Measurements from ENCODE around the gene USF3.
A peak's percentile ranks its signal among the peaks of the same experiment; 100 is the strongest.

The USF3 gene

DNA sequence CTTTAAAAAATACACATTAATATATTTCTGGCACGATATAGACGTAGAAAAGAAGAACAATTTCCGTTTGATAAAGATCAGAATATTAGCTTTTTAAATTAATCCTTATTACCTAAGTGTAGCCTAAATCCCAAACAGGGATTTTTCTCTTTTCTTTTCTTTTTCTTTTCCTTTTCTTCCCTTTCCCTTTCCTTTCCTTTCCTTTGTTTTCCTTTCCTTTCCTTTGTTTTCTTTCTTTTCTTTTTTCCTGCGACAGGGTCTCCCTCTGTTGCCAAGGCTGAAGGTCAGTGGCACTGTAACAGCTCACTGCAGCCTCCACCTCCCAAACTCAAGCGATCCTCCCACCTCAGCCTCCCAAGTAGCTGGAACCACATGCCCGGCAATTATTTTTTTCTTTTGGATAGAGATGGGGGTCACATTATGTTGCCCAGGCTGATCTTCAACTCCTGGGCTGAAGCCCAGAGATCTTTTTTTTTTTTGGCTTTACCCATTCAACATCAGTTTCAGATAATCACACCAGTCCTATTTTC lies 1.8 kb upstream of the USF3 start:
- no peak for DNase-seq

GRCh38 chr3:113697500-113698090 lies 1.2 kb upstream of the USF3 start:
- DNase-seq = no peak

GRCh38 chr3:113696658-113697499 lies 437 bp upstream of the USF3 start:
- DNase-seq = peak; percentile 97

DNA sequence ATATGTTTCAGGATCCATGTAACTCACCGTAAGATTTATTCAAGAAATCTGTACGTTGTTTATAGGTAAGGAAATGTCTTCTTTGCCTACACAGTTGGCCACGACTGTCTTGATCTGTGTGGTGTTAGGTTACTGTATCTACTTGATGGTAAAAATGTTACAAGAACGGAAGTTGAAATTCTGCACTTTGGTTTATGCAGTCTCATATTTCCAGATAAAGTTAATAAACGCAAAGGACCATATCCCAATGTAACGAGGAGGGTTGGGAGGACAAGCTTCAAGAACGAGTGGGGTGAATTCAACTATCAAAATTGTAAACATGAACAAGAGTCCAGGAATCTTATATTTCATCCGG lies 1.0 kb downstream of the USF3 start:
- DNase-seq = no peak

GRCh38 chr3:113690482-113690881 lies 6.0 kb downstream of the USF3 start:
- no peak for DNase-seq

- no peak for DNase-seq
These were observed 10.3 kb downstream of the USF3 start for GRCh38 chr3:113685956-113686721.

- DNase-seq = no peak
These were observed 11.3 kb downstream of the USF3 start for GRCh38 chr3:113685124-113685523.

GRCh38 chr3:113684271-113684819 lies 12.1 kb downstream of the USF3 start:
- no peak for DNase-seq

- no peak for DNase-seq
These were observed 17.7 kb downstream of the USF3 start for GRCh38 chr3:113678773-113679172.

- no peak for DNase-seq
These were observed 18.7 kb downstream of the USF3 start for GRCh38 chr3:113677737-113678136.

- DNase-seq = no peak
These were observed 20.2 kb downstream of the USF3 start for GRCh38 chr3:113676261-113676660.

- no peak for DNase-seq
These were observed 22.8 kb downstream of the USF3 start for GRCh38 chr3:113673593-113673992.

DNA sequence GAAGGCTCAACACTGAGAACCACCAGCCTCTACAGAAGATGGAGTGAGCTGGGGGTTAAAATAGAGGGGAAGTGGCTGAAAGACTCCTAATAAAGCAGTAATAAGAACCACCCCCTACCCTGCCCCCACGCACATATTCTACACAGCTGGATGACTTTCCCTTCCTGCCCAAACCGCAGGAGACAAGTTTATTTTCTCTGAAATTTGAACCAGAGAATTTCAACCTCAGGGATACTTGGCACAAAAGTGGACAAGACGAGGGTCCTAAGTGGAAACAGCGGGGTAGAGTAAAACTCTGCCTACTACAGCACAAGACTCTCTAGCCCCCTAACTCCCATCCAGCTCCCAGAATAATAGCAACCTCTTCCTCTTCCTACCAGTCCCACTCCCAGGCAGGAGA lies 28.4 kb downstream of the USF3 start:
- DNase-seq = no peak

DNA sequence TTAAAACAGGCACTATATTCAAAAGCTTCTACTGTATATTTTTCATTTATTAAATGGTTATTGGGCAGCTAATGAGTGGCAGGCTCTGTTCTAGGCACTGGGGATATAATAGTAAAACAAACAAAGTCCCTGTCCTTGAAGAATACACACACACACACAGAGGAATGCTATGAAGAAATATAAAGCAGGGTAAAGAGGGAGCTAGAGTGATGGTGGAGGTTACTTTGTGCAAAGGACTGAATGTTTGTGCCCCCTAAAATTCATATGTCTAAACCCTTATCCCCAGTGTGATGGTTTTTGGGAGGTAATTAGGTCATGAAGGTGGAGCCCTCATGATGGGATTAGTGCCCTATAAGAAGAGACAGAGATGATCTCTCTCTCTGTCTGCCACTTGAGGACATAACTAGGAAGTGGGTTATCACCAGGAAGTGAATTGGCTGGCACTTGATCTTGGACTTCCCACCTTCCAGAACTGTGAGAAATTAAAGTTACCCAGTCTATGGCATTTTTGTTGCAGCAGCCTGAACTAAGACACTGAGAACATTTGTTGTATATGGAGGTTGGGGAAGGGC lies 31.8 kb downstream of the USF3 start:
- DNase-seq = no peak

- no peak for DNase-seq
These were observed 32.7 kb downstream of the USF3 start for GRCh38 chr3:113663761-113664160.

- DNase-seq = no peak
These were observed 33.1 kb downstream of the USF3 start for GRCh38 chr3:113663324-113663750.

DNA sequence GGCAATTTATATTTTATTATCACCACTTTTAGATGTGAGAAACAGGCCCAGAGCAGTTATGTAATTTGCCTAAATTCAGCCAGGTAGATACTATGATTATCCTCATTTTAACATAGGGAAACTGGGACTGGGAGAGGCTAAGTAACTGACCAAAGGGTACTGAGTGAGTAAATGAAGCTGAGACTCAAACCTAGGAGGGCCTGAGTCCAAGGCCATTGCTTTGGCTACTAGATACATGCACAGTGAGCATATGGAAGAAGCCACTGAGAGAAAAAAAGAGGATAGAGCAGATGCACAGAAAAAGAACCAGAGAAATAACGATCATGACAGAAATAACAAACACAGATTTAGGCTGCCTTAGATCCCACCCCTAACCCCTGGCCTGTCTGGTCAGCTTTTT lies 33.6 kb downstream of the USF3 start:
- no peak for DNase-seq

DNA sequence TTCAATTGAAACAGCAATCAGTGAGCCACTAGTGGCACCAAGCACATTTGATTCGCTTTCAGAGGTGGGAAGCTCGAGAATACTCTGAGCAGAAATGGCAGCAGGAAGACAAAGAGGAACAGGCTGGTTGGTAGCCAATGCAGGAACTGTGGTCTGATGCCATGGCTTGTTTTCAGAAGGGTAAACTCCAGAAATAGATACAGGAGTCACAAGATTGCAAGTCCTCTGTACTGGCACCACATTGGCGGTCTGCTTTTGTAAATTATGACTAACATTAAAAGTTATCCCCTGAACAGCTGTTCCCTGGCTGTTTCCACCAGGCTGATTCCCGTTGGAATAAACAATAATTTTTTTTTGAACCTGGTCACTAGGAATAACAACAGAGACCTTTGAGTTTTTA lies 35.5 kb downstream of the USF3 start:
- no peak for DNase-seq

GRCh38 chr3:113660458-113660857 lies 36.0 kb downstream of the USF3 start:
- DNase-seq = no peak

DNA sequence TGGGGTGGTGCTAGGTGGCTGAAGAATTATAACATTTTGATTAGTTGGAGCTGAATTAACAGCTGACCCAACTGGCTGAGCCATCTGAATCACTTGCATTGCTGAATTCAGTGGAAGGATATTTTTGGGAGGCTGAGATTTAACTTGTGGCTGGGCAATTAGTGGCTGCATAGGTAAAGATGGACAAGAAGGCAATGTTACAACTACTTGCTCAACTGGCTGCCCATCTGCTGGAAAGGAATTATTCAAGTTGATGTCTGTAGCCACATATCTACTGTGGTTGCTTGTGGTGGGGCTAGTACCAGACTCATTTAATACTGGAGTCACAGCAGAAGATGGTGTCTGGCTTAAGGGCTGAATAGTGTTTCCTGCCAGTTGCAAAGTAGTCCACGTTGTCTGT lies 36.4 kb downstream of the USF3 start:
- no peak for DNase-seq

GRCh38 chr3:113659101-113659541 lies 37.3 kb downstream of the USF3 start:
- no peak for DNase-seq

DNA sequence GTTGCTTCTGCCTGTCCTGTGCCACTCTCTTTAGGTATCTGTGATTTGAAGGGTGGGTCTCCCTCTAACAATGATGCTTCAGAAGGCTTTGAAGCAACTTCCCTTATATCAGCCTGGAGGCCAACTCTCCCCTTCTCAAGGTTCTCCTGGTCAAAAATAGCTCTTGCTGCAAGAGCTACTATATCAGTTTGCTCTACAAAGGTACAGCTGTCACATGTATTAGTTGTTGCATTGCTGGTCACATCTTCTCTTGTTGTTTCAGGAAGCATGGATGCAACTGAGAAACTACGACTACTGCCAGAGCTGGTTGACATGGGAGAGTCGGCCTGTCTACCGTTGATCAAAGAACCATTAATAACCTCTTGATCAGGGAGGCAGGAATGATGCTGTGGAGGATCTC lies 38.3 kb downstream of the USF3 start:
- no peak for DNase-seq

- no peak for DNase-seq
These were observed 41.6 kb downstream of the USF3 start for GRCh38 chr3:113654851-113655250.

Data from activated T-cell treated with anti-CD3 and anti-CD28 coated beads, Interleukin-2, amount 50 U/mL, for 1 hour (primary cell).